Hematopoietic multipotent progenitor cell treated with erythropoietin and hydrocortisone succinate and interleukin-3 and kit ligand, for 4 days (in vitro differentiated cells): ENCODE data around the gene SH3PXD2A.
A peak's percentile ranks its signal among the peaks of the same experiment; 100 is the strongest.

ENCODE experiments used
- DNase-seq: peaks from one replicate; pipeline ENCODE4 v3.0.0-alpha.2; 2015

The SH3PXD2A gene

GRCh38 chr10:103699611-103700435, 155.6 kb downstream of the SH3PXD2A start:
- DNase-seq: no peak

- no peak for DNase-seq
Observed at GRCh38 chr10:103698266-103698665, 157.1 kb downstream of the SH3PXD2A start.

GRCh38 chr10:103697787-103698186, 157.6 kb downstream of the SH3PXD2A start:
- DNase-seq: no peak

GRCh38 chr10:103696411-103697145, 158.8 kb downstream of the SH3PXD2A start:
- DNase-seq: peak; percentile 89

GRCh38 chr10:103696094-103696410, 159.3 kb downstream of the SH3PXD2A start:
- no peak for DNase-seq

- DNase-seq: no peak
Observed at GRCh38 chr10:103695584-103696005, 159.8 kb downstream of the SH3PXD2A start.

GRCh38 chr10:103693812-103694205, 161.6 kb downstream of the SH3PXD2A start:
- no peak for DNase-seq

GRCh38 chr10:103692952-103693811, 162.2 kb downstream of the SH3PXD2A start:
- peak; percentile 56 for DNase-seq

- no peak for DNase-seq
Observed at GRCh38 chr10:103692436-103692951, 162.9 kb downstream of the SH3PXD2A start.

GRCh38 chr10:103691723-103692435, 163.5 kb downstream of the SH3PXD2A start:
- no peak for DNase-seq

- DNase-seq: no peak
Observed at GRCh38 chr10:103691267-103691666, 164.1 kb downstream of the SH3PXD2A start.

- DNase-seq: no peak
Observed at GRCh38 chr10:103690281-103690680, 165.1 kb downstream of the SH3PXD2A start.

- DNase-seq: no peak
Observed at GRCh38 chr10:103688491-103688890, 166.9 kb downstream of the SH3PXD2A start.

- DNase-seq: no peak
Observed at GRCh38 chr10:103687718-103688117, 167.7 kb downstream of the SH3PXD2A start.

GRCh38 chr10:103687172-103687571, 168.2 kb downstream of the SH3PXD2A start:
- DNase-seq: no peak

GRCh38 chr10:103685880-103686669, 169.3 kb downstream of the SH3PXD2A start:
- peak; percentile 86 for DNase-seq

- DNase-seq: no peak
Observed at GRCh38 chr10:103683851-103684250, 171.5 kb downstream of the SH3PXD2A start.

- DNase-seq: no peak
Observed at GRCh38 chr10:103682631-103683030, 172.7 kb downstream of the SH3PXD2A start.

- DNase-seq: no peak
Observed at GRCh38 chr10:103681617-103682399, 173.6 kb downstream of the SH3PXD2A start.

- no peak for DNase-seq
Observed at GRCh38 chr10:103680869-103681236, 174.5 kb downstream of the SH3PXD2A start.
